HCT116 (cell line): ENCODE data around the gene ATXN1. TPM values are rescaled to one million over a fixed set of nuclear protein-coding genes. Genes with fewer than 3 reads are reported as not detected.

Source experiments
- ATAC-seq: fragments of 200-7000 bp; cut with Tn5 transposase; 2 replicates; pipeline ENCODE4 v1.9.1; 2020; ENCODE audit warnings: mild to moderate bottlenecking, moderate library complexity
- BruUV-seq: library from RNA; stranded (reverse); fragments of 400-500 nt; replicated peaks from 2 replicates; lab custom pipeline; 2021; lab: Mats Ljungman, UMichigan
- CTCF ChIA-PET: fragments of 300-600 bp; sonication (Branson Sonifier 250); formaldehyde crosslinking; loops from one replicate; lab custom pipeline; 2021; ENCODE audit warnings: antibody characterized with exemption; lab: Charles Lee
- POLR2A ChIA-PET: fragments of 300-600, 350-600 bp; sonication (Branson Sonifier 250); formaldehyde crosslinking; loops from one replicate; lab custom pipeline; 2021; ENCODE audit warnings: antibody characterized with exemption; lab: Charles Lee
- RAD21 ChIA-PET, 2 experiments: fragments of 300-600 bp; sonication (Branson Sonifier 250); formaldehyde crosslinking; loops; one replicate each; lab custom pipeline; 2023; ENCODE audit warnings: low total read pairs in 2 of 2; ENCODE audit not compliant: uncharacterized antibody in 2 of 2, unreplicated experiment in 2 of 2, low non-redundant PET in 1 of 2; lab: Charles Lee
- DNase-seq: peaks from one replicate; pipeline ENCODE4 v3.0.0-alpha.2; 2010; ENCODE audit warnings: low read depth, low spot score
- H2AFZ ChIP-seq: fragments of 200-600 bp; shearing (Covaris generic), sonication (generic); 2 replicates; pipeline ENCODE4 v1.6.1; 2017; ENCODE audit warnings: low read depth, mixed run types, mixed read lengths, antibody characterized with exemption, low read length; ENCODE audit not compliant: poor library complexity, severe bottlenecking
- H3K27ac ChIP-seq: 2 replicates; pipeline ENCODE4 v1.5.1; 2012; ENCODE audit warnings: low read depth, low read length
- H3K27me3 ChIP-seq: fragments of 200-600 bp; sonication (generic); 2 replicates; pipeline ENCODE4 v1.6.1; 2016; ENCODE audit warnings: mixed run types, low read length, mixed read lengths; ENCODE audit not compliant: insufficient read depth
- H3K36me3 ChIP-seq, 2 experiments: fragments of 200-500 bp in 1 of 2; fragments of 200-600 bp in 1 of 2; sonication (Bioruptor generic) in 1 of 2; sonication (generic) in 1 of 2; 2 replicates each; pipeline versions ENCODE4 v1.5.1 to v1.6.1; 2014 to 2016; ENCODE audit warnings: low read length in 2 of 2, inconsistent platforms in 1 of 2, mixed read lengths in 1 of 2, mixed run types in 1 of 2; ENCODE audit not compliant: insufficient read depth in 2 of 2, control insufficient read depth in 1 of 2
- H3K4me1 ChIP-seq, 2 experiments: fragments of 200-600 bp in 1 of 2; sonication (generic) in 1 of 2; 2 replicates each; pipeline versions ENCODE4 v1.5.1 to v1.6.1; 2012 to 2017; ENCODE audit warnings: low read length in 2 of 2, inconsistent platforms in 1 of 2, mild to moderate bottlenecking in 1 of 2, mixed read lengths in 1 of 2, mixed run types in 1 of 2, moderate library complexity in 1 of 2; ENCODE audit not compliant: insufficient read depth in 2 of 2, control insufficient read depth in 1 of 2
- H3K4me2 ChIP-seq: fragments of 200-600 bp; sonication (generic); 2 replicates; pipeline ENCODE4 v1.6.1; 2017; ENCODE audit warnings: mixed run types, low read length, mixed read lengths
- H3K4me3 ChIP-seq, 2 experiments: fragments of 200-600 bp in 1 of 2; sonication (generic) in 1 of 2; replicated peaks in 1 of 2; 2 replicates each; pipeline ENCODE4 v1.5.1; 2011 to 2016; ENCODE audit warnings: low read length in 2 of 2, control low read depth in 1 of 2, low read depth in 1 of 2, mild to moderate bottlenecking in 1 of 2, mixed read lengths in 1 of 2, mixed run types in 1 of 2
- H3K79me2 ChIP-seq: fragments of 200-600 bp; sonication (generic); 2 replicates; pipeline ENCODE4 v1.6.1; 2017; ENCODE audit warnings: mild to moderate bottlenecking, mixed run types, low read length, moderate library complexity, mixed read lengths; ENCODE audit not compliant: insufficient read depth
- H3K9ac ChIP-seq: fragments of 200-600 bp; sonication (generic); 2 replicates; pipeline ENCODE4 v1.6.1; 2016; ENCODE audit warnings: low read length, mixed read lengths
- H3K9me2 ChIP-seq: fragments of 200-600 bp; sonication (generic), shearing (Covaris generic); 2 replicates; pipeline ENCODE4 v1.6.1; 2017; ENCODE audit warnings: mixed run types, mild to moderate bottlenecking, moderate library complexity; ENCODE audit not compliant: insufficient read depth
- H3K9me3 ChIP-seq, 2 experiments: fragments of 200-500 bp in 1 of 2; fragments of 200-600 bp in 1 of 2; sonication (Bioruptor generic) in 1 of 2; sonication (generic) in 1 of 2; 2 replicates each; pipeline ENCODE4 v1.6.1; 2014 to 2017; ENCODE audit warnings: low read length in 2 of 2, mixed read lengths in 2 of 2, inconsistent platforms in 1 of 2, low read depth in 1 of 2, mild to moderate bottlenecking in 1 of 2, mixed run types in 1 of 2, moderate library complexity in 1 of 2; ENCODE audit not compliant: control insufficient read depth in 1 of 2, insufficient read depth in 1 of 2
- H4K20me1 ChIP-seq: fragments of 200-600 bp; sonication (generic), shearing (Covaris generic); 2 replicates; pipeline ENCODE4 v1.6.1; 2017; ENCODE audit warnings: mixed run types, mild to moderate bottlenecking, moderate library complexity; ENCODE audit not compliant: insufficient read depth
- CBX3 ChIP-seq: IDR thresholded peaks from 2 replicates; pipeline ENCODE4 v1.6.1; 2012; ENCODE audit warnings: low read depth
- CTCF ChIP-seq, 3 experiments: fragments of 200-600 bp in 1 of 3; sonication (generic) in 1 of 3; IDR thresholded peaks in 2 of 3; conservative IDR thresholded peaks in 1 of 3; 2 replicates each; pipeline ENCODE4 v1.5.1; 2012 to 2017; ENCODE audit warnings: low read depth in 2 of 3, low read length in 2 of 3, antibody characterized with exemption in 1 of 3, borderline replicate concordance in 1 of 3, control low read depth in 1 of 3, mild to moderate bottlenecking in 1 of 3, mixed read lengths in 1 of 3, mixed run types in 1 of 3, moderate library complexity in 1 of 3; ENCODE audit not compliant: insufficient read depth in 1 of 3
- EZH2 ChIP-seq: fragments of 200-600 bp; sonication (generic); IDR thresholded peaks from 2 replicates; pipeline ENCODE4 v1.6.1; 2017; ENCODE audit warnings: antibody characterized with exemption, mixed run types
- EZH2phosphoT487 ChIP-seq: fragments of 200-600 bp; IDR thresholded peaks from 2 replicates; pipeline ENCODE4 v1.6.1; 2018; ENCODE audit warnings: antibody characterized with exemption, borderline replicate concordance
- MAX ChIP-seq: IDR thresholded peaks from 2 replicates; pipeline ENCODE4 v1.6.1; 2012
- POLR2A ChIP-seq: IDR thresholded peaks from 2 replicates; pipeline ENCODE4 v1.7.0; 2011; ENCODE audit warnings: borderline replicate concordance; ENCODE audit not compliant: insufficient read depth, insufficient read length; ENCODE audit errors: extremely low read depth
- POLR2AphosphoS5 ChIP-seq: IDR thresholded peaks from 2 replicates; pipeline ENCODE4 v1.6.1; 2011; ENCODE audit warnings: mild to moderate bottlenecking, low read depth, low read length, moderate library complexity
- RAD21 ChIP-seq: IDR thresholded peaks from 2 replicates; pipeline ENCODE4 v1.6.1; 2012; ENCODE audit warnings: low read depth, mild to moderate bottlenecking
- SIN3A ChIP-seq: IDR thresholded peaks from 2 replicates; pipeline ENCODE4 v1.6.1; 2012; ENCODE audit warnings: low read depth
- SP1 ChIP-seq: IDR thresholded peaks from 2 replicates; pipeline ENCODE4 v1.6.1; 2012; ENCODE audit warnings: low read depth
- SRF ChIP-seq: IDR thresholded peaks from 2 replicates; pipeline ENCODE4 v1.6.1; 2012; ENCODE audit warnings: low read depth
- TCF7L2 ChIP-seq: IDR thresholded peaks from 2 replicates; pipeline ENCODE4 v1.7.0; 2011; ENCODE audit warnings: borderline replicate concordance, inconsistent platforms; ENCODE audit not compliant: insufficient read depth, insufficient read length; ENCODE audit errors: extremely low read depth
- YY1 ChIP-seq: IDR thresholded peaks from 2 replicates; pipeline ENCODE4 v1.6.1; 2011; ENCODE audit warnings: low read length, low read depth, moderate library complexity, mild to moderate bottlenecking; ENCODE audit not compliant: insufficient replicate concordance; ENCODE audit errors: extremely low read depth
- ZFX ChIP-seq: fragments of 450-650 bp; IDR thresholded peaks from 2 replicates; pipeline ENCODE4 v1.6.1; 2017
- ZNF274 ChIP-seq: fragments of 200-500 bp; sonication (Bioruptor generic); IDR thresholded peaks from 2 replicates; pipeline ENCODE4 v1.6.1; 2014; ENCODE audit warnings: mild to moderate bottlenecking, low read depth, low read length, inconsistent platforms
- intact Hi-C: fragments of 100-400 bp; cut with micrococcal nuclease; formaldehyde crosslinking; loops from 2 replicates; pipeline ENCODE4 v1.10.0; 2022
- total RNA-seq: library from RNA; stranded (reverse); gene quantifications from one replicate; pipeline ENCODE4 v1.2.1, GENCODE V29; 2021; ENCODE audit not compliant: unreplicated experiment

Gene ATXN1
- total RNA-seq, 1 experiment from 2014 or later: 21.0 TPM

DNA sequence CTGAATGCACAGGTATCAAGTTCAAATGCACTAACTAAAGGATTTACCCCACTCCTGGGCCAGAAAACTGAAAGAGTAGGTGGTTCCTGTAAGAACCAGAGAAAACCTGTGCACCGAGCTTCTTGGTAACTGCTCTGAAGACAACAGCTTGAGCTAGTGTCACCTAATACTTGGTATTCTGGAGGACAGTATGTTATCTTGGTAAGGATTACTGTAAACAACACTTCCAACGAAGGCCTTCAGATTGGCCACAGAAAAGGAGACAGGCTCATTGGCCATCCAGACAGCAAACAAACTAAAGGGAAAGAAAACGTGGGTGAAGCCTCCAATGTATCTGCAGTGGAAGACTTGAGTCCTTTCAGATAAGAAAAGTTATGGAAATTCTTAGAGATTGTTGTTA is 461.4 kb downstream of the ATXN1 start:
- no peaks in the 10 kb centered on the region for H4K20me1 ChIP-seq

More for the DNA sequence above, 461.4 kb downstream of the ATXN1 start:
- BruUV-seq: no TSS peak
- intact Hi-C loops: no loop called here
- Histone ChIP-seq H3K4me2 (no peak overlapping the region), H2AFZ (no peak overlapping the region), H3K36me3 (no peaks in the 10 kb centered on the region; a peak in 1 of 4 replicates), H3K27me3 (no peaks in the 10 kb centered on the region), H3K27ac (no peak overlapping the region), H3K9ac (no peak overlapping the region), H3K4me3 (no peak overlapping the region), H3K9me3 (no peaks in the 10 kb centered on the region), H3K4me1 (no peaks in the 10 kb centered on the region), H3K79me2 (no peaks in the 10 kb centered on the region), H3K9me2 (no peaks in the 10 kb centered on the region)
- TF ChIP-seq MAX: no peak
- TF ChIP-seq RAD21: no peak
- TF ChIP-seq SRF: no peak
- TF ChIP-seq ZFX: no peak
- no peak for TF ChIP-seq SP1
- no peak for TF ChIP-seq POLR2AphosphoS5
- TF ChIP-seq POLR2A: no peak
- no peak for TF ChIP-seq EZH2
- TF ChIP-seq SIN3A: no peak
- no peak for TF ChIP-seq CTCF (IDR thresholded peaks at IDR 0.05 in 2 of 3, conservative IDR thresholded peaks at IDR 0.05 in 1 of 3; ENCODE audit: borderline replicate concordance in 1 of 3, insufficient read depth in 1 of 3, low read depth in 2 of 3, low read length in 2 of 3)
- TF ChIP-seq TCF7L2: no peak
- no peak for TF ChIP-seq EZH2phosphoT487
- no peak for TF ChIP-seq YY1
- TF ChIP-seq CBX3: no peak
- TF ChIP-seq ZNF274: no peak
- ChIA-PET CTCF (no interaction called here), POLR2A (no interaction called here), RAD21 (no interaction called here)
- DNase-seq (no peak), ATAC-seq (no peak)
